Measurements from ENCODE around the gene CALB2. TPM values are rescaled to one million over a fixed set of nuclear protein-coding genes. Genes with fewer than 3 reads are reported as not detected.

The CALB2 gene
- total RNA-seq, 1 donor from 2014 or later = 0.96 TPM

GRCh38 chr16:71436473-71436872 lies 78.0 kb downstream of the CALB2 start:
- Mint-ChIP-seq H3K27ac (peak overlapping the region; percentile 29), H3K27me3 (peaks cover 40% of the 10 kb centered on the region), H3K4me3 (ENCODE audit: low read depth) (no peak overlapping the region), H3K9me3 (ENCODE audit: low read depth) (no peaks in the 10 kb centered on the region), H3K4me1 (ENCODE audit: low read depth) (no peaks in the 10 kb centered on the region), H3K36me3 (ENCODE audit: insufficient read depth) (no peaks in the 10 kb centered on the region)
- TF ChIP-seq CTCF (IDR thresholded peaks at IDR 0.05; ENCODE audit: unreplicated experiment) = no peak
- no peak for DNase-seq (ENCODE audit: low spot score, unreplicated experiment)

GRCh38 chr16:71439523-71439922 lies 81.0 kb downstream of the CALB2 start:
- H3K36me3 Mint-ChIP-seq (ENCODE audit: insufficient read depth) = no peaks in the 10 kb centered on the region
- no peak for TF ChIP-seq CTCF (IDR thresholded peaks at IDR 0.05; ENCODE audit: unreplicated experiment)
- no peak for DNase-seq (ENCODE audit: low spot score, unreplicated experiment)
- peaks cover 7% of the 10 kb centered on the region for H3K9me3 Mint-ChIP-seq (ENCODE audit: low read depth)
- peaks cover 31% of the 10 kb centered on the region for H3K27me3 Mint-ChIP-seq
- no peak overlapping the region for H3K27ac Mint-ChIP-seq
- H3K4me3 Mint-ChIP-seq (ENCODE audit: low read depth) = no peak overlapping the region
- H3K4me1 Mint-ChIP-seq (ENCODE audit: low read depth) = no peaks in the 10 kb centered on the region

Other genes starting within 250 kb of the CALB2 start
- gene HYDIN, start 128.0 kb upstream of the CALB2 start, total RNA-seq = 21.7 and 25.7 TPM in 2 replicates
- gene CMTR2, start 69.3 kb upstream of the CALB2 start, total RNA-seq = 31.4 and 31.7 TPM in 2 replicates
- not detected in 2 replicates for gene TLE7, start 83.3 kb downstream of the CALB2 start, total RNA-seq
- gene ZNF23, start 103.5 kb downstream of the CALB2 start, total RNA-seq = 11.4 and 11.8 TPM in 2 replicates
- 15.7 and 17.1 TPM in 2 replicates for gene ZNF19, start 130.6 kb downstream of the CALB2 start, total RNA-seq
- 0.16 TPM in 1 of 2 replicates, not detected in the other for gene CHST4, start 167.7 kb downstream of the CALB2 start, total RNA-seq
- gene TAT, start 218.4 kb downstream of the CALB2 start, total RNA-seq = not detected in 2 replicates

Measured in progenitor cell of endocrine pancreas (in vitro differentiated cells).